Tibial artery (tissue), 4 donors: ENCODE measurements around the gene USB1.

Experiments
- DNase-seq, 2 donors: peaks; one replicate each; pipeline ENCODE4 v3.0.0-alpha.2; 2019
- H3K27ac ChIP-seq, 2 donors: fragments of 200-600 bp; sonication (generic) in 1 of 2; 1 replicate in 1 of 2; 2 replicates in 1 of 2; pipeline ENCODE4 v1.5.1; 2018 to 2019; ENCODE audit warnings: mild to moderate bottlenecking in 1 of 2
- H3K27me3 ChIP-seq, 2 donors: fragments of 200-600 bp; sonication (generic) in 1 of 2; one replicate each; pipeline versions ENCODE4 v1.5.1 to v1.6.0; 2016 to 2019
- H3K36me3 ChIP-seq, 3 donors: fragments of 200-600 bp; sonication (generic) in 2 of 3; one replicate each; pipeline ENCODE4 v1.5.1; 2016 to 2019; ENCODE audit warnings: mild to moderate bottlenecking in 2 of 3
- H3K4me1 ChIP-seq, 4 donors: fragments of 200-600 bp; sonication (generic) in 2 of 4; 1 replicate in 3 of 4; 2 replicates in 1 of 4; pipeline ENCODE4 v1.5.1; 2016 to 2019
- H3K4me3 ChIP-seq, 2 donors: fragments of 200-600 bp; sonication (generic) in 1 of 2; 1 replicate in 1 of 2; 2 replicates in 1 of 2; pipeline ENCODE4 v1.5.1; 2018 to 2019; ENCODE audit warnings: mild to moderate bottlenecking in 2 of 2
- H3K9me3 ChIP-seq, 3 donors: fragments of 200-600 bp; sonication (generic) in 1 of 3; one replicate each; pipeline ENCODE4 v1.5.1; 2016 to 2019
- CTCF ChIP-seq, 2 experiments: fragments of 200-600 bp in 1 of 2; fragments of 450-650 bp in 1 of 2; IDR thresholded peaks; one replicate each; pipeline ENCODE4 v1.5.1; 2017 to 2019; ENCODE audit warnings: antibody characterized with exemption in 2 of 2, mild to moderate bottlenecking in 1 of 2, moderate library complexity in 1 of 2
- intact Hi-C: fragments of 100-400 bp; cut with DNase I; formaldehyde crosslinking; loops from one replicate; pipeline ENCODE4 v1.15.0; 2023; ENCODE audit warnings: low total_unique reads

Gene USB1

GRCh38 chr16:57956924-57957672 is 44.1 kb upstream of the USB1 start:
- no peak for TF ChIP-seq CTCF (IDR thresholded peaks at IDR 0.05)
- H3K4me3 ChIP-seq, result no peak overlapping the region
- H3K27me3 ChIP-seq, result peaks cover 0 to 25% of the 10 kb centered on the region in 2 donors
- no peaks in the 10 kb centered on the region for H3K9me3 ChIP-seq
- H3K27ac ChIP-seq, result no peak overlapping the region
- H3K4me1 ChIP-seq, result no peaks in the 10 kb centered on the region
- no peak for DNase-seq
- intact Hi-C loops, result no loop called here
- no peaks in the 10 kb centered on the region for H3K36me3 ChIP-seq

- Histone ChIP-seq H3K4me1 (no peaks in the 10 kb centered on the region), H3K27ac (no peak overlapping the region), H3K4me3 (no peak overlapping the region), H3K9me3 (no peaks in the 10 kb centered on the region), H3K36me3 (no peaks in the 10 kb centered on the region), H3K27me3 (peaks cover 0 to 25% of the 10 kb centered on the region in 2 donors)
- intact Hi-C loops, result no loop called here
- no peak for TF ChIP-seq CTCF (IDR thresholded peaks at IDR 0.05)
- no peak for DNase-seq
Observed at GRCh38 chr16:57957673-57958392, 43.4 kb upstream of the USB1 start.

- no peak overlapping the region for H3K27ac ChIP-seq
- no peak overlapping the region for H3K4me3 ChIP-seq
- peaks cover 0 to 23% of the 10 kb centered on the region in 2 donors for H3K27me3 ChIP-seq
- no peak for TF ChIP-seq CTCF (IDR thresholded peaks at IDR 0.05)
- no peaks in the 10 kb centered on the region for H3K9me3 ChIP-seq
- no peaks in the 10 kb centered on the region for H3K4me1 ChIP-seq
- intact Hi-C loops, result no loop called here
- no peaks in the 10 kb centered on the region for H3K36me3 ChIP-seq
- DNase-seq, result no peak
Observed at GRCh38 chr16:57958544-57958943, 42.7 kb upstream of the USB1 start.

GRCh38 chr16:57959121-57959520 is 42.1 kb upstream of the USB1 start:
- no peak overlapping the region for H3K4me3 ChIP-seq
- no peaks in the 10 kb centered on the region for H3K9me3 ChIP-seq
- H3K36me3 ChIP-seq, result no peaks in the 10 kb centered on the region
- TF ChIP-seq CTCF (IDR thresholded peaks at IDR 0.05), result no peak
- intact Hi-C loops, result no loop called here
- no peak overlapping the region for H3K27ac ChIP-seq
- peaks cover 0 to 23% of the 10 kb centered on the region in 2 donors for H3K27me3 ChIP-seq
- no peak for DNase-seq
- H3K4me1 ChIP-seq, result no peaks in the 10 kb centered on the region

- Histone ChIP-seq H3K27ac (no peak overlapping the region), H3K9me3 (no peaks in the 10 kb centered on the region), H3K36me3 (no peaks in the 10 kb centered on the region), H3K4me3 (no peak overlapping the region), H3K4me1 (no peaks in the 10 kb centered on the region), H3K27me3 (peaks cover 0 to 23% of the 10 kb centered on the region in 2 donors)
- no peak for DNase-seq
- no peak for TF ChIP-seq CTCF (IDR thresholded peaks at IDR 0.05)
- intact Hi-C loops, result no loop called here
Observed at GRCh38 chr16:57959804-57960203, 41.4 kb upstream of the USB1 start.
